NCI-H1048 (cell line): Measurements from ENCODE around the gene LRG1.
"Not testable (repeated sequence)": the region's sequence is repeated elsewhere in the genome, so short reads cannot be mapped to it uniquely, and the experiment has no call there.

Experiments used
- DNase-seq: peaks from one replicate; lab custom pipeline; 2025; lab: John Stamatoyannopoulos, UW

LRG1 gene

GRCh38 chr19:4576016-4576933 lies 36.4 kb upstream of the LRG1 start:
- no peak for DNase-seq

- no peak for DNase-seq
These were observed 35.6 kb upstream of the LRG1 start for GRCh38 chr19:4575267-4576015.

- DNase-seq: no peak
These were observed 33.8 kb upstream of the LRG1 start for GRCh38 chr19:4573682-4574081.

GRCh38 chr19:4571305-4571917 lies 31.6 kb upstream of the LRG1 start:
- DNase-seq: no peak

DNA sequence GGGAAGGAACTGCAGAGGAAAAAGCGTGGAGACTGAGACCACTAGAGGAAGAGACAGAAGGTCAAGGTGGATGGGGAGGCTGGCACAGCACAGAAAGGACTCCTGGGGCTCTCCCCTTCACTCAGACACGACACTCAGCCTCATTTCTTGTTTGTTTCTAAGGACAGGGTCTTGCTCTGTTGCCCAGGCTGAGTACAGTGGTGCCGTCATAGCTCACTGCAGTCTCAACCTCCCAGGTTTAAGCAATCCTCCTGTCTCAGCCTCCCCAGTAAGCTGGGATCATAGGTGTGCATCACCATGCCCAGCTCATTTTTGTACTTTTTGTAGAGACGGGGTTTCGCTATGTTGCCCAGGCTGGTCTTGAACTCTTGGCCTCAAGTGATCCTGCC lies 31.1 kb upstream of the LRG1 start:
- no peak for DNase-seq

DNA sequence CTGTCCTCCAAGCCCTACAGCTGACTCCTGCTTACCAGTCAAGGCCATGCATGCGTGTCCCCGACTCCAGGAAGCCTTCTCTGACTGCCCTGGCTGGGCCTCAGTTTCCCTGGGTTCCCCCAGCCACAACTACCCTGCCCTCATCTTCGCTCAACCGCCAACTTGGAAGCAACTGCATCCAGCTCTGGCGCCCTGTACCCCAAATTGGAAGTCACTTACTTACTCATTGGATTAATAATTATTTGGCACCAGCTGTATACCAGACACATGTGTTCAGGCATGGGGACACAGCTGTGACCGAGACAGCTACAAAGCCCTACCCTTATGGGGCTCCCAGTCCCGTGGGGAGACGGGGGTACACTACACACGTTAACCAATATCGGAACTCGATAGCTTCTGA lies 30.6 kb upstream of the LRG1 start:
- no peak for DNase-seq

DNA sequence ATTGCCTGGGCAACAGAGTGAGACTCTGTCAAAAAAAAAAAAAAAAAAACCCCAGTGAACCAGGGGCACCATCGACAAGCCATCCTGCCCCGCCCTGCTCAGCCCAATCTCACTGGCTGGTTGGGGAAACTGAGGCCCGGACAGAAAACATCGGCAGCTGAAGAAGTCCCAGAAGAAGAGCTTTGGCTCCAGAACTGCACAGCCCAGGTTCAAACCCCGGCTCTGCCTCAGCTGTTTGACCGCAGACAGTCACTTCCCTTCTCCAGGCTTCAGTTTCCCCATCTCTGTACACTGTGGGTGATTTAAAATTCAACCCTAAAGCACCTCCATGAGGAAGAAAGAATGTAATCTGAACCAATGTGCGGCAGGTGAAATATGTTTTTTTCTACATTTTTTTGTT lies 29.1 kb upstream of the LRG1 start:
- no peak for DNase-seq

GRCh38 chr19:4567584-4568071 lies 27.8 kb upstream of the LRG1 start:
- no peak for DNase-seq

DNA sequence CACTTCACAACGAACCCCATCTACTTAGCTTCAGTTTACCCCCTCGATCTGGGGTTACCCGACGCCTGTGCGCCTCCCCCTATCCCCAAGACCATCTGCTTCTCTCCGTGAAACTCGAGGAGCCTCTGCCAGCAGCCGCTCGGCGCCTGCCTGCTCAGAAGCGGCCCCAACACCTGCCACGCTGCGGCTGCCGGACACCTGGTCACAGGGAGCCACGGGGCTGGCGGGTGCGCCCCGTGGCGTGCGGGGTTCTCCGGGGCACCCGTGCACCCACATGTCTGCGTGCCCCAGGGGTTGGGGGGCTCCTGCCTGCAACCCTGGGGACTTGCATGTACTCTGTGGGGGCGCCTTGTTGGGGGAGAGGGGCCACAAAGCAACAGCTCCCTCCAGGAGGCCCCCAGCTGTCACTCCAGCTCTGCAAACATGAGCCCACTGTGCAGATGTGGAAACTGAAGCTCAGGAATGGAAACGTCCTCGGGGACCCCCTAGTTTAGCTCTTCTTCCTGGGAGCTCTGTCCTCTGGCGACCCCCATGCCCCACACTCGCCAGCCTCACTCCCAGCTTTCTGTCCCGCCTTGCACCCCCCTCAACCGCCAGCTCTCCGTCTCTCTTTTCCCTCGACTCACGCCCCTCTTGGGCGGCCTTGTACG lies 26.7 kb upstream of the LRG1 start:
- no peak for DNase-seq

DNA sequence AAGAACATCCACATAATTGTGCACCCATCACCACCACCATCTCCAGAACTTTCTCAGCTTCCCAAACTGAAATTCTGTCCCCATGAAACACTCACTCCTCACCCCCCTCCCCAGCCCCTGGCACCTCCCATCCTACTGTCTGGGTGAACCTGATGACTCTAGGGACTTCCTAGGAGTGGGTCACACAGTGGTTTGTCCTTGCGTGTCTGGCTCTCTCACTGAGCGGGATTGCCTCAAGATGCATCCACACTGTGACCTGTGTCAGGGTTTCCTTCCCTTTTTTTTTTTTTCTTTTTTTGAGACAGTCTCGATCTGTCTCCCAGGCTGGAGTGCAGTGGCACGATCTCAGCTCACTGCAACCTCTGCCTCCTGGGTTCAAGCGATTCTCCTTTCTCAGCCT lies 23.7 kb upstream of the LRG1 start:
- not testable (repeated sequence) for DNase-seq

GRCh38 chr19:4562085-4562484 lies 22.2 kb upstream of the LRG1 start:
- DNase-seq: not testable (repeated sequence)

DNA sequence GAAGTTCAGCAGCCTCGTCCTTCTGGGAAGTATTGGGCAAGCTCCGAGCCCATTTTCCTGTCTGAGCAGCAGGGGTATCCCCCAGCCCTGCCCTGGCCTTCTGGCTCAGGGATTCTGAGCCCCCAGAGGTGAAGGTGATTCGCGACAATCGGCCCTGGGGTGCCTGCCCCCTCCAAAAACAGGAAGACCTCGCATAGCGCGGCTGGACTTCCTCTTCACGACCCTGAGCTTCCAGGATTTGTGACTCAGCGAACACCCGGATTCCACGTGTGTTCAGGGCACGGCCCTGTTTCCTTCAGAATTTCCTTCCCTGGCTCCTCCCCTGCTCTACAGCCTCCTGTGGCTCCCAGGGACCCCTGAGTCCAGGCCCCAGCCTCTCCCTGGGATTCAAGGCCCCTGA lies 19.7 kb upstream of the LRG1 start, which contains the start of gene SEMA6B:
SEMA6B (minus strand) TSS at position 116 of the 400 bp plus-strand sequence. CDS start 1,227 bp downstream, outside the sequence.
- DNase-seq: no peak

DNA sequence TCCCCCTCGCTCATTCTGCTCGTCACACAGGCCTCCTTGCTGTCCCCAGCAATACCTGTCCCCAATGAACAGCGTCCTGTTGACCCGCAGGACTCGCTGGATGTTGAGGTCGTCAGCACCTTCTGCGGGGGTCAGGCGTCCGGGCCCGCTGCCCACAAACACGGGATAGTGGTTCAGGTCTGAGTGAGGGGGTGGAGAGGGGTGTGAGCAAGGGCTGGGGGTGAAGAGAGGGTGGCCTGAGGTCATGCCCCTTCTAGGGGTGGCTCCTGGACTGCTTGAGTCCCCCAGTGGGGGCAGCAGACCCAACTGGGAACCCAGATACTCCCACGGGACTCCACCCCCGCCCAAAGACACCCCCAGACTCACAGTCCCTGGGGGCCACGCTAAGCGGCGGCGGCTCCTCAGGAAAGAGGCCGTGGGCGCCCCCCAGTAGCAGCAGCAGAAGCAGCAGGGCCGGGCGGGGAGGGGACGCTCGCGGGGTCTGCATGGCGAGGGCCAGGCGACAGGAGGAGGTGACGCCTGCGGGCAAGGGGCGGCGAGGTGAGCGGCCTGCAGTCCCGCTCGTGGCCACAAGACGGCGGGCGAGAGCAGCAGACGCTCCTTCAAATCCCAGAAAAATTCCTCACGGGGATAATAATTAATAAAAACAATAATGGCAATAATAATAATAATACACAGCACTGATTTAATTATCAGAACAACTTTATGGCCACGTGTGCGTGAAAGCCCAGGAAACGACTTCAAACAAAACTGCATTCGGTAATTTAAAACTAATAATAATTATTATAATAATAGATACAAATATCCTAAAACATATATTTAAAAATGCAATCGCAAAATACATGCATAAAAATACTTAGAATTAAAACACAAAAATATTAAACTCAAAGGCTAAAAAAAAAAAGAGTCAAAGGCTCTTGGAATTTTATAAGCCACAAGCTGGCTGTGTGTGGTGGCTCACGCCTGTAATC lies 18.4 kb upstream of the LRG1 start:
- no peak for DNase-seq

DNA sequence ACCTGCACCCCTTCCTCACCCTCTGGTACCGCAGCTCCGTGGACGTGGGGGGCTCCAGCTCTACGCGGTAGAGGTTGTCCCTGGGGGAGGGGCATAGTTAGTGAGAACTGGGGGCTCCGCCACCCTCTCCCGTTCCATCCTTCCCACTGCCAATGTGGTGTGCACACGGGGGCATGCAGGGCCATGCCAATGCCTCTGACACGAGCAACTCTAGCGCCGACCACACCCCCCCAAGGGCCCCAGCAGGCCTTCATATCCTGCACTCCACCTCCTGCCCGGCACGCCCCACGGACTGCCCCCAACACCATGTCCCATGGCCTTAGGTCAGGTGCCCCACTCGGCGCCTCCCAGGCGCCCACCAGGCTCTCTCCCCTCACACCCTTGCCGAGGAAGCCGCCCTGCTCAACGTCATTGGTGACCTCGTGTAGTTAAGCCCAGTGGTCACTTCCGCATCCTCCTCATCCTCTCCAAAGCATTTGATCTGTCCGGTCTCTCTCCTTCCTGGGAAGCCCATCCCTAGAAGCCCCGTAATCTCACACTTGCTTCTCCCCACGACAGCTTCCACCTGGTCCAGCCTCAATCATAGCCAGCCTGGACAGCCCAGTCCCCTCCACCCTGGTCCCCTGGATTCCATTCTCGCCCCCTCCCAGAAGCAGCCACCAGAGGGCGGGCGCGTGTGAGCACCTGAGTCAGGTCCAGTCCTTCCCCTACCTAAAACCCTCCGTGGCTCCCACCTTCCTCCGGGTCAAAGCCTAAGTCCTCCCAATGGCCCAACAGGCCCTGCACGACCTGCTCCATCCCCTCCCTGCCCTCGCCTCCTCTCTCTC lies 17.5 kb upstream of the LRG1 start:
- DNase-seq: no peak

DNA sequence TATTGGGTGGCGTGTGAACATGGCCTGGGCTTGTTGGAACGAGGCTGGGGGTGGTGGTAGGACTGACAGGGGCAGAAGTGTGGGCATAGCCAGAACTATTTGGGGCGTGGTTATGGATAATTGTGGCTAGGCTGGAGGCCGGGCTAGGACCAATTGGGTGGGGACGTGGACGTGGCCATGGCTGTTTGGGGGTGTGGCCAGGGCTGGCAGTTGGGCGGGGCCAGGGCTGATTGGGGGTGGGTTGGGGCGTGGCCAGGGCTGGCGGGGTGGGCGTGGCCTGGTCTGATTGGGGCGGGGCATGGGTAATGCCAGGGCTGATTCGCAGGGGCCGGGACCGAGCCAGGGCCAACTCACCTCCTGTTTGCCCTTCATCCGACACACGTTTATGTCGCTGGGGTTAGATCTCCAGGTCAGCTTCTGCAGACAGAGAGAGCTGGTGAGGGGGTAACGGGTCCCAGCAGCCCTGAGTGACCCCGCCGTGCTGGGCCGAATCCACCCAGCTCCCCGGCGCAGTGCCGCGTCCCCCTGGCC lies 16.8 kb upstream of the LRG1 start:
- DNase-seq: peak; percentile 62

DNA sequence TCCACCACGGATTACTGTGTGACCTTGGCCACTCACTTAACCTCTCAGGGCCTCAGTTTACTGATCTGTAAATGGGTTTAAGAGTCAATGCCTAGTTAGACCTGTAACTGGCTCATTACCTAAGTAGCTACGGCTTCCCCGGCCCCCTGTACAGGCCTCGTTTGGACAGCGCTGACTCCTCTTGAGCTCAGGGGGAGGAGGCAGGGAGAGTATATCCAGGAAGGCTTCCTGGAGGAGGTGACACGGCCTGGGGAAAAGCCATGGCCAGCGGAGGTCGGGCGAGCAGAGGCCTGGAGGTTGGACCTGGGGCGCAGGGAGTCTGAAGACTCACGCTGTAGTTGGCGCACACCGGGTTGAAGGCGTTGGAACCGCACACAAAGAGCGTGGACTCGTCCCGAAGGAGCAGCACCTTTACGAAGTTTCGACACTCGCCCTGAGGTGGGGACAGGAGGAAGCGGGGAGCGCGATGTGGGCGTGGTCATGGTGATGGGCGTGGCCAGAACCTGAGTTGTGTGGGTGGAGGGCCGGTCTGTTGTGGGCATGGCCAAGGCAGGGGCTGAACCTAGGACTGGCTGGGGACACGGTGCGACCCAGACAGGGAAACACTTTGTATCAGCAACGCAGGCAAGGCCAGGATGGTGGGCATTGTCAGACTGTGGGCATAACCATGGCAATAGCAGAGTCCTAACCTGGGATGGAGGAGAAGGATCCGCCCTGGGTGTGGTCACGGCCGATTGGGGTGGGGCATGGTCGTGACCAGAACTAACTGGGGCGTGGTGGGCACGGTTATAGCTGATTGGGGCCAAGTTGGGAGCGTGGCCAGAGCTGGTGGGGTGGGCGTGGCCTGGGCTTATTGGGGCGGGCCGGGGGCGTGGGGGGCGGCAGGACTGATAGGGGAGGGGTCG lies 16.1 kb upstream of the LRG1 start:
- no peak for DNase-seq

- no peak for DNase-seq
These were observed 14.9 kb upstream of the LRG1 start for GRCh38 chr19:4554717-4555116.

DNA sequence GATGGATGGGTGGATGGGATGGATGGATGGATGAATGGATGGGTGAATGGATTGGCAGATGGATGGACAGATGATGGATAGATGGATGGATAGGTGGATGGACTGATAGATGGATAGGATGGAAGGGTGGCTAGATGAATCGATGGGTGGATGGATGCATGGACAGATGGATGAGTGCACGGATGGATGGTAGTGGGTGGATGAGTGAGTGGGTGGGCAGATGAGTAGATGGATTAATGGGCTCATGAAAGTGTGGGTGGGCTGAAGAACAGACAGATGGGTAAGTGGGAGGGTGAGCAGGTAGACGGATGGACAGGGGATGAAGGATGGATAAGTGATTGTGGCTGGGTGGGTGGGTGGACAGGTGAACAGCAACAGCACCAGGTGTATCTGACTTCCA lies 13.9 kb upstream of the LRG1 start:
- no peak for DNase-seq
